GM18861 (cell line): ENCODE measurements around the gene TMEM254.
"Not testable (repeated sequence)": the region's sequence is repeated elsewhere in the genome, so short reads cannot be mapped to it uniquely, and the experiment has no call there.

ENCODE experiments used
- ATAC-seq: cut with Tn5 transposase; IDR thresholded peaks from one replicate; pipeline ENCODE4 v1.9.1; 2021; ENCODE audit not compliant: unreplicated experiment

The TMEM254 gene

GRCh38 chr10:80078448-80079311 lies at the start of gene TMEM254:
Gene TMEM254 (plus strand): TSS chr10:80078665. CDS start chr10:80078700, 35 bp downstream.
- peak; percentile 78 for ATAC-seq

GRCh38 chr10:80029205-80029604 lies 49.3 kb upstream of the TMEM254 start:
- ATAC-seq: peak; percentile 68

GRCh38 chr10:80029865-80030264 lies 48.6 kb upstream of the TMEM254 start:
- ATAC-seq: not testable (repeated sequence)

GRCh38 chr10:80032503-80032902 lies 46.0 kb upstream of the TMEM254 start:
- no peak for ATAC-seq

GRCh38 chr10:80034766-80035165 lies 43.7 kb upstream of the TMEM254 start:
- not testable (repeated sequence) for ATAC-seq

- not testable (repeated sequence) for ATAC-seq
These were observed 43.0 kb upstream of the TMEM254 start for GRCh38 chr10:80035430-80035829.

- ATAC-seq: not testable (repeated sequence)
These were observed 41.5 kb upstream of the TMEM254 start for GRCh38 chr10:80036921-80037500.

- ATAC-seq: not testable (repeated sequence)
These were observed 40.2 kb upstream of the TMEM254 start for GRCh38 chr10:80038226-80038625.

- ATAC-seq: no peak
These were observed 37.3 kb upstream of the TMEM254 start for GRCh38 chr10:80041162-80041561.

GRCh38 chr10:80044935-80045334 lies 33.5 kb upstream of the TMEM254 start:
- not testable (repeated sequence) for ATAC-seq

- ATAC-seq: peak; percentile 76
These were observed 31.6 kb upstream of the TMEM254 start for GRCh38 chr10:80046629-80047441.

GRCh38 chr10:80050752-80051151 lies 27.7 kb upstream of the TMEM254 start:
- ATAC-seq: no peak

- ATAC-seq: no peak
These were observed 26.5 kb upstream of the TMEM254 start for GRCh38 chr10:80051993-80052392.

- no peak for ATAC-seq
These were observed 22.7 kb upstream of the TMEM254 start for GRCh38 chr10:80055760-80056159.

- no peak for ATAC-seq
These were observed 21.3 kb upstream of the TMEM254 start for GRCh38 chr10:80057171-80057570.

- ATAC-seq: no peak
These were observed 14.2 kb upstream of the TMEM254 start for GRCh38 chr10:80064120-80064886.

GRCh38 chr10:80066809-80067208 lies 11.7 kb upstream of the TMEM254 start:
- ATAC-seq: no peak

GRCh38 chr10:80067821-80068220 lies 10.6 kb upstream of the TMEM254 start:
- ATAC-seq: not testable (repeated sequence)

GRCh38 chr10:80068270-80068669 lies 10.2 kb upstream of the TMEM254 start:
- no peak for ATAC-seq

- no peak for ATAC-seq
These were observed 8.4 kb upstream of the TMEM254 start for GRCh38 chr10:80070057-80070456.

GRCh38 chr10:80072584-80072983 lies 5.9 kb upstream of the TMEM254 start:
- ATAC-seq: no peak
